Amniotic epithelial cell (primary cell): ENCODE measurements around the gene VPS37C.
A peak's percentile ranks its signal among the peaks of the same experiment; 100 is the strongest.

Experiments
- DNase-seq: peaks from one replicate; pipeline ENCODE4 v3.0.0-alpha.2; 2010; ENCODE audit warnings: low read depth

VPS37C gene

GRCh38 chr11:61132646-61133045 lies 28.6 kb downstream of the VPS37C start:
- DNase-seq: no peak

- no peak for DNase-seq
Measured at GRCh38 chr11:61131998-61132555, 29.1 kb downstream of the VPS37C start.

DNA sequence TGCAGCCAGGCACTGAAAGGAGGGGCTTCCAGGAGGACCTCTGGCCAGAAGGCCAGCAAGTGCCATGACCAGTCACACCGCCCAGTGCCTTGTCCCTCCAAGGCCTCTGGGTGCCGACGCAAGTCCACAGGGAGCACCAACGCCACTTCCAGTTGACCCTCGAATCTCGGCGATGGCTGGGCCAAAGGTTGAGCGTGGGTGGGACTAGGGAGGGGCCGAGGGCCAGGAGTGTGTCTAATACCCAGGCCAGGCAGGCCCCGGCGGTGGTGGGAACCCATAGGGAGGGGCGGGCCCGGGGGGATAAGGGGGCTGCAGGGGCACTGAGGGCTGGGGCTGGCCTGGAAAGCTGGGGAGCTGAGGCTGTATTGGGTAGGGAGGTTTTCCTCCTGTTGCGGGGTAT lies 29.6 kb downstream of the VPS37C start:
- no peak for DNase-seq

- no peak for DNase-seq
Measured at GRCh38 chr11:61131186-61131585, 30.0 kb downstream of the VPS37C start.

DNA sequence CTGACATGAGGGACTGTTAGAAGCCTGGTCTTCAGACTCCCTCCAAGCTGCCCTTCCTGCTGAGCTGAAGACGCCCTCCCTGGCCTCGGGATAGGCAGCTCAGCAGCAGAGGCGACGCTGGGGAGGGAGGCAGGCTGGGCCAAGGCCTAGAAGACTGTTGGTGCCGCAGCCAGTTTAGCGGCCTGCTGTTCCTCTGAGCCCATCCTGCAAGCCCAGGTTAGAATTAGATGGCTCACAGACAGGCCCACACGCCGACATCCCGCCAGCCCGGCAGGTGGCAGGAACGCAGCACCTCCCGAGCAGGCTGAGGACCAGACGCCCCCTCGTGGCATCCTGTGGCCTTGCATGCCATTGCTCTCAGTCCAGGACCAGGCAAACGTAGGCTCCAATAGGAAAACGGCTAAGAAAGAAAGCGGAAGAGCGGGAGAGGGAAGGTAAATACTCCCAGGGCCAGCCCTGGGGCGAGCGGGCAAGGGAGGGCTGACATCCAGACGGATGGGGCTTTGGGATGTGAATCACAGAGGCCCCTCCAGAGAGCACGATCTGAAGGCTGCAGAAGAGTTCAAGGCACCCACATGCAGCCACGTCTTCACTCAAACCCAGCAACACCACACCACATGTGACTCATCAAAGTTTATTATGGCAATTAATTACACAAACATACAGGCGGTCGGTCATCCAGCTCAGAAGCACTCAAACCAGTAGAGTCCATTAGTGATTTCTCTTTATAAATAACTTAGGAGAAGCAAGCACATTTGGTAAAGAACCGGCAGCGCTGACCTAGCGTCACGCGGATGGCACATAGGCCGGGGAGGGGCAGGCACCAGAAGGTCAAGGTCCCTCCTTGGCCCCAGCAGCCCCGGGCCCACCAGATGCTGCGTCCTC lies 31.3 kb downstream of the VPS37C start:
- DNase-seq: peak; percentile 95

GRCh38 chr11:61128947-61129638 lies 32.1 kb downstream of the VPS37C start:
- no peak for DNase-seq

DNA sequence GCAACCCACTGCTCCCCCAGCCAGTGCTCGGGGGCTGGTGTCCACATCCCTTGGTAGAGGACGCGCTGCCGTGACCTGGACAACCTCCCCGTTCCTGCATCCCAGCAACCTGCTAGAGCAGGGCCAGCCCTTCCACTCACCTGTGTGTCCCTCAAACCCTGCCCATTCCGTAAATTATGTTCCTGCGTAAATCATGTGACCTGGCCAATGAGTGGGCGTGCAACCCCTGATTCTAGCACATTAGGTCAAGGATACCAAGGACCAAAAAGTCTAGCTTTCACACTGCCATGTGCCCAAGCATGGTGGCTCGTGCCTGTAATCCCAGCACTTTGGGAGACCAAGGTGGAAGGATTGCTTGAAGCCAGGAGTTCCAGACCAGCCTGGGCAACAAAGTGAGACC lies 33.2 kb downstream of the VPS37C start:
- DNase-seq: no peak

DNA sequence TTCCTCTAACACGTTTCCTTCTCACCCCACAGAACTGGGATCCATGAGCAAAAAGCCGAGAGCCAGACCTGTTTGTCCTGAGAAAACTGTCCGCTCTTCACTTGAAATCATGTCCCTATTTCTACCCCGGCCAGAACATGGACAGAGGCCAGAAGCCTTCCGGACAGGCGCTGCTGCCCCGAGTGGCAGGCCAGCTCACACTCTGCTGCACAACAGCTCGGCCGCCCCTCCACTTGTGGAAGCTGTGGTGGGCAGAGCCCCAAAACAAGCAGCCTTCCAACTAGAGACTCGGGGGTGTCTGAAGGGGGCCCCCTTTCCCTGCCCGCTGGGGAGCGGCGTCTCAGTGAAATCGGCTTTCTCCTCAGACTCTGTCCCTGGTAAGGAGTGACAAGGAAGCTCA lies 35.0 kb downstream of the VPS37C start:
- DNase-seq: no peak

DNA sequence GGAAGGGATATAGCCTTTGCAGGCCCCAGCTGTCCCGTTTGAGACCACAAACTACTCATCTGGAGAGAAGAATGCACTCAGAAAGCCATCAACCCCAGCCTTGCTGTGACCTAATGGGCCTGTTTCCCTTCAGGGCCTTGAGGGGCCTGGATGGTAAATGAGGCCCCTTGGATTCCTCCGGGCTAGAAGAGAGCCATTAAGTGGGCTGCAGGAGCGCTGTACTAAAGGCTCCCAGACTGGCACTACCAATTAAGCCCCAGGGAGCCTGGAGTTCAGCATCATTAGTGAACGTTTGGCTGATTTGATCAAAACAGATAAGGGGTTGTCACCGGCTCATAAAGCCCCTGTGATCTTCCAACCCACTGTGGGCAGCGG lies 35.9 kb downstream of the VPS37C start:
- no peak for DNase-seq

GRCh38 chr11:61124574-61125309 lies 36.5 kb downstream of the VPS37C start:
- DNase-seq: no peak

DNA sequence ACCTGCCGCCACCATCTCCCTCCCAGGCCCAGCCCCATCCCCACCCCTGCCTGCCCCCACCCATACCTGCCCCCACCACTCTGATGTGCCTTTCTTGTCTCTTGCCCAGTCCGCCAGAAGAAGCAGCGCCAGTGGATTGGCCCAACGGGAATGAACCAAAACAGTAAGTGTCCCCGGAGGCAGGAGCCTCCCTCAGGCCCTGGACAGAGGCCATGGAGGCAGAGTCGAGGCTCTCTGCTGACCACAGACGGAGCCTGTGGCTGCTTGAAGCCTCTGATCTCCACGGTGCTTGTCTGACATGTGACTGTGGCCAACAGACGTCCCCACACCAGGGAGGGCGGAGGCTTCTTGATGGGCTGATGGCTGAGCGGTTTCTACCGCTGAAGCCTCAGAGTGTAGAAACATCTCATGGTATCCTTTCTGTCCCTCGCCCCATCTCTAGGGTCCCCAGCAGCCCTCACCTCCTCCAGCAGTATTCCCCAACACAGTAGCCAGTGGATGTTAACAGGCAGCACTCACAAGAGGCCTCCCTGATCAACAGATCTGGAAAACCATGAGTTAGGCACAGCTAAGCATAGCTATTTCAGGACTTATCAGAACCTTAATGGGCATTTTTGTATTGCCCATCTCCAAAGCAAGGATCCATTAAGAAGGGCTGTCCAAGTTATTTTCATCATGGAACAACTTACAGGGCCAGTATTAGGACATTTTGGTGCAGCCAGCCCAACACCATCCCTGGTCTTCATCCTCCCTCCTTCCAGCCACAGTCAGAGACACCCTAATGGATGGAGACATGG lies 37.3 kb downstream of the VPS37C start:
- no peak for DNase-seq

- no peak for DNase-seq
Measured at GRCh38 chr11:61122761-61123160, 38.5 kb downstream of the VPS37C start.

DNA sequence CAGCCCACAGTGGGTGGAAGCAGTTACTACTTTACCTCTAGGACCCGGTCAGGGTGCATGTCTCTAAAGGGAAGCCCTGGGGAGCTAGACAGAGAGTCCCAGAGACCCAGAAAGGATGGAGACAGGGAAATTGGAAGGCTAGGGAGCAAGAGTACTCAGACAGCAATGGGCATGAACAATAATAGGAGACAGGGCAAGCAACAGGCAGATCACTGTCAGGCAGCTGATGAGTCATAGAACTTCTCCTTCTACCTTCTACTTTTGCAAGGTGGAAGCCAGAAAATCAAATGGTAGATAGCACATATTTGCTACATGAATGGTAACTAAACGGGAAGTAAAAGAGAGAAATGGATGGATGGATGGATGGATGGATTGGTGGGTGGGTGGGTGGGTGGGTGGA lies 39.3 kb downstream of the VPS37C start:
- no peak for DNase-seq

GRCh38 chr11:61121192-61121831 lies 39.9 kb downstream of the VPS37C start:
- peak; percentile 34 for DNase-seq

DNA sequence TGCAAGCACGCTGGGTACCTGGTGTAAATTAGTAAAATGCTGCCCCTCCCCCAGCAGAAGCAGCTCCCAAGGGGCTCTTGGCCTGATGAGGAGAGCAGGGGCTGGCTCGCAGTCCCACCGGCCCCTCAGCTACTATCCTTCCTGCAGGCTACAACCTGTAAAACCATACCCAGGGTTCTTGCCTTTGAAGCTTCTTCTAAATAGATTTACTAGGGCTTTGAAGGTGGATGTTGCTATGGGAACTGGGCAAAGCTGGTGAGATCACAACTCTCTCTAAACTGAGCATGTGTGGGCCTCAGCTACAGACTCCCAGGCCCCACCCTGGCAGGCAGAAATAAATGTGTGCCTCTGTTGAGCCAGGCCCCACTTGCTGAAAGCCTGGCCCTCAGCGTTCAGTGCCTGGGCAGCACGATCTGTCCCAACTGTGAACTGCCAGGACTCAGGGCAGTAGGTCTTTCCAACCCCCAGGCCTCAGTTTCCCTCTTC lies 40.5 kb downstream of the VPS37C start:
- peak; percentile 37 for DNase-seq

DNA sequence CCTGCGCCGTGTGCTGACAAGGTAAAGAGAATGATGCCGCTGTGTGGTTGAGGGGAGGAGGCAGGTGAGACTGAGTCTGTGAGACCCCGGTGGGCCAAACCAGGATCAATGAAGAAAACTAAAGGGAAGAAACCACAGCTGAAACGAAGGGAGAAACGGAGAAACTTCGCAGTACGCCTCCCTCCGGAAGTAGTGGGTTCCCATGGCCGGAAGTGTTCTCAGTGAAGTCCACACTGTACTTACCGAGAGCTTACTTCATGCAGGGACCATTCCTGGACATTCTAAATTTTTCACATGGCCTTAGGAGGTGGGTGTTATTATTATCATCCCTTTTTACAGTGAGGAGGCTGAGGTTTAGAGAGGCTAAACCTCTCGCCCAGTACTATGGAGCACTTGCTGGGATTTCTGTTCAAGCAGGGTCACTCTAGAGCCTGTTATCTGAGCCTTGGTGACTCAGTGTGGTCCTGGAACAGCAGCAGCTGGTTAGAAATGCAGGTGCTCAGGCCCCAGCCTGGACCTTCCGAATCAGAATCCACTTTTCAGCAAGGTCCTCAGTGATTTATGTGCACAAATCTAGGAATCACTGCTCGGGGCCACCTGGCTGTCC lies 41.0 kb downstream of the VPS37C start:
- DNase-seq: no peak

- no peak for DNase-seq
Measured at GRCh38 chr11:61119571-61119970, 41.7 kb downstream of the VPS37C start.

DNA sequence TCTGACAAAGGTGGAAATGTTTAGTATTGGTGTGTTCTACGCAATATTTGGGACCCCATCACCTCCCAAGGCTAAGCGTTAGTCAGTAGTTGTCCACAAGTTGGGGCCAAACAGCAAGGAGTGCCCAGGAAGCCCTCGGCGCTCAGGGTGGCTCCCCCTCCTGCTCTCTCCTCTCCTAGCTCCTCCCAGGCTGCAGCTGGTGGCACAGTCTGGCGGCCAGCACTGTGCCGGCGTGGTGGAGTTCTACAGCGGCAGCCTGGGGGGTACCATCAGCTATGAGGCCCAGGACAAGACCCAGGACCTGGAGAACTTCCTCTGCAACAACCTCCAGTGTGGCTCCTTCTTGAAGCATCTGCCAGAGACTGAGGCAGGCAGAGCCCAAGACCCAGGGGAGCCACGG lies 42.2 kb downstream of the VPS37C start:
- DNase-seq: no peak

- no peak for DNase-seq
Measured at GRCh38 chr11:61118406-61118805, 42.8 kb downstream of the VPS37C start.

DNA sequence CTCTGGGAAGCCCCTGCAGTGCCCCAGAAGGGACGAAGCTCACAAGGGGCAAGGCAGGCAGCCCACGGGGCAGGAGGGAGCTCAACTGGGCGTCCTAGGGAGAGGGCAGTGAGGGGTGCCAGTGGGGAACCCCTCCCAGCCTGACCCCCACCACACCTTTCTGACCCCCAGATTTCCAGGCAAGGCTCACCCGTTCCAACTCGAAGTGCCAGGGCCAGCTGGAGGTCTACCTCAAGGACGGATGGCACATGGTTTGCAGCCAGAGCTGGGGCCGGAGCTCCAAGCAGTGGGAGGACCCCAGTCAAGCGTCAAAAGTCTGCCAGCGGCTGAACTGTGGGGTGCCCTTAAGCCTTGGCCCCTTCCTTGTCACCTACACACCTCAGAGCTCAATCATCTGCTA lies 43.2 kb downstream of the VPS37C start:
- DNase-seq: no peak

DNA sequence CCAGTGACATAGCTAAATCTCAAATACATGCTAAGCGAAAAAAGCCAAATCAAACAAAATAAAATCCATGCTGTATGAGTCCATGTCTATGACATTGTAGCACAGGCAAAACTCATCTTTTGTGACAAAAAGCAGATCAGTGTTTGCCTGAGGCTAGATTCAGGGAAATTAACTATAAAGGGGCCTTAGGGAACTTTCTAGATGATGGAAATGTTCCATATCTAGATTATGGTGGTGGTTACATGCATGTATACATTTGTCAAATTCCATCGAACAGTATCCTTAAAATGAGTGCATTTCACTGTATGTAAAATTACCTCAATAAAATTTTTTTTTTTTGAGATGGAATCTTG lies 44.1 kb downstream of the VPS37C start:
- DNase-seq: no peak
